CD4-positive, alpha-beta T cell treated with Interleukin-15 for 1 hour (primary cell): ENCODE results near the gene PIK3AP1.

ENCODE experiments used
- DNase-seq: peaks from one replicate; pipeline ENCODE4 v3.0.0-alpha.2; 2020

PIK3AP1 gene

DNA sequence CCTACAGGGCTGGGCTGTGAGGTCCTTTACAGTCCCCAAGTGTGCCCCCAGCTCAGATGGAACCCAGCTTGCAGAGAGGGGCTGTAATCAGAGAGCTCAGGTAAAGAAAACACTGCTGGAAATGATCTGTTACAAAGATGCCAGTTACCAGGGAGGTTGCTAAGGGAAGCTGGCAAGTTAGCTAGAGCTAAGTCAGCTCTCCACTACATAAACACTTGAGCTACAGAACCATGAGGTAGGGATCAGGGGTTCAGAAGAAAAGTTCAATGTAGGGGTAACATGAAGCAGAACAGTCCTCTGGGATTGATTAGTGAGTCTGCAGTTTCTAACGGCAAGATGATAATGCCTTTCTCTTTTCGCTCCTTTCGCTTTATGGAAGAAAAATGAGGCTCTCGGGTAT is 80.4 kb downstream of the PIK3AP1 start:
- no peak for DNase-seq

DNA sequence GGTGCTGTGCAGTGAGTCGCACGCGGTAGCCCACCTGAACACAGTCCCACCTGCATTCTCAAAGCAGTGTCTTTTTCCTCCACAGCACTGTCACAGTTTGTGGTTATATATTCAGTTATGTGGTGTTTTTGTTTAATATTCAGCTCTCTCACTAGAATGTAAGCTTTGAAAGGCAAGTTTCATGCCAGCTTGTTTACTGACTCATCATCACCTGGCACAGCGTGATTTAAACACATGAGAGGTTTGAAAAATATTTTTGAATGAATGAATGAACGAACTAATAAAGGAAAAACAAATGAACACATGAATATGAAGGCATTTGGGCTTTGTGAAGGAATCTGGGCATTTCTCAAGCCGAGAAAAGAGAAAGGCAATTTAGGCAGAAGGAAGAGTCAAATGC is 81.6 kb downstream of the PIK3AP1 start:
- DNase-seq = no peak

- no peak for DNase-seq
Measured at GRCh38 chr10:96638120-96638519, 82.2 kb downstream of the PIK3AP1 start.

GRCh38 chr10:96637709-96638108 is 82.6 kb downstream of the PIK3AP1 start:
- no peak for DNase-seq

DNA sequence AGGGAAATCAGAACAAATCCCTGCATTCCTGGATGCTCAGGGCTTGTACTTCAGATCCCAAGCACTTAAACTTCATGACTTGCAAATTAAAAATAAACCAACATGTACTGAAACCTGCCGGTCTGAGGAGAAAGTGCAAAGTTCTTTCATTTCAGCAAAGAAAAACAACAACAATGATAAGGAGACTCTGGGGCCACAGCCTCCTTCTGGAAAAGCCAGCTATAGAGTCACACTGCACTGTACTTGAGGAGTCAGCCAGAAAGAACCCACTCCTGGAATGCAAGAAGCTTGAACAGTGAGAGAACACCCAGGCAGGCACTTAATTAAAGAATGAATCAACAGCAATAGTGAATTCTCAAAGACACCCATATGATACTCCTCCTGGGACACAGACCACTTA is 83.8 kb downstream of the PIK3AP1 start:
- no peak for DNase-seq

- DNase-seq = no peak
Measured at GRCh38 chr10:96632974-96633710, 87.2 kb downstream of the PIK3AP1 start.

DNA sequence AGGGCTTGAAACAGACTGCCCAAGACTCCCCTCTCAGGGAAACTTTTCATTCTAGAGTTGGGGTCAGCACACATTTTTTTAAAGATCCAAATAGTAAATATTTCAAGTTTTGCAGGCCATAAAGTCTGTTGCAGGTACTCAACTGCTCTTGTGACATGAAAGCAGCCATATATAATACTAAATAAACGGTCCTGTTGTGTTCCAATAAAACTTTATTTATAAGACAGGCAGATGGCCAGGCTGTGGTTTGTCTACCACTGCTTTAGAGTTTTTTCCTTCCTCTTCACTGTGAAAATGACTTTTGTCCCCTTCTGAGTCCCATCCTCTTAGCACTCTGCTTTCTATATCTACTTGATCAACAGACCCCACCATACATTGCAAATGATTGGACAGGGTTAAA is 93.0 kb downstream of the PIK3AP1 start:
- no peak for DNase-seq

GRCh38 chr10:96626795-96627194 is 93.5 kb downstream of the PIK3AP1 start:
- no peak for DNase-seq

DNA sequence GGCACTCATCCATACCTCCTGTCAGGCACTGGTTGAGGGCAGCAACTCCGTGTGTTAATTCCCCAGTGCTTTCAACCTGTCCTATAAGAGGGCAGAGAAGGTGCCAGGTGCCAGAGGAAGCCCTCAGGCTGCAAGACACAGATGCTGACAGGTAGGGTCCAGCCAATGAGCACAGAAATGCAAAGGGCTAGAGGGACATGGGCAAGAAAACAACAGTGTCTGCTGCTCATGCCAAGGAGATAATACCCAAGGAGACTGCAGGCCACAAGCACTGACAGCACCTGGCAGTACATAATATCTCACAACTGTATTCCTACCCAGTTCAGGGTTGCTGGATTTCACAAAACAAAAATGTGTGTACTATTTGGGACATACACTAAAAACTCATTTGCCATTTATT is 95.1 kb downstream of the PIK3AP1 start:
- no peak for DNase-seq

- no peak for DNase-seq
Measured at GRCh38 chr10:96622013-96622787, 98.1 kb downstream of the PIK3AP1 start.

DNA sequence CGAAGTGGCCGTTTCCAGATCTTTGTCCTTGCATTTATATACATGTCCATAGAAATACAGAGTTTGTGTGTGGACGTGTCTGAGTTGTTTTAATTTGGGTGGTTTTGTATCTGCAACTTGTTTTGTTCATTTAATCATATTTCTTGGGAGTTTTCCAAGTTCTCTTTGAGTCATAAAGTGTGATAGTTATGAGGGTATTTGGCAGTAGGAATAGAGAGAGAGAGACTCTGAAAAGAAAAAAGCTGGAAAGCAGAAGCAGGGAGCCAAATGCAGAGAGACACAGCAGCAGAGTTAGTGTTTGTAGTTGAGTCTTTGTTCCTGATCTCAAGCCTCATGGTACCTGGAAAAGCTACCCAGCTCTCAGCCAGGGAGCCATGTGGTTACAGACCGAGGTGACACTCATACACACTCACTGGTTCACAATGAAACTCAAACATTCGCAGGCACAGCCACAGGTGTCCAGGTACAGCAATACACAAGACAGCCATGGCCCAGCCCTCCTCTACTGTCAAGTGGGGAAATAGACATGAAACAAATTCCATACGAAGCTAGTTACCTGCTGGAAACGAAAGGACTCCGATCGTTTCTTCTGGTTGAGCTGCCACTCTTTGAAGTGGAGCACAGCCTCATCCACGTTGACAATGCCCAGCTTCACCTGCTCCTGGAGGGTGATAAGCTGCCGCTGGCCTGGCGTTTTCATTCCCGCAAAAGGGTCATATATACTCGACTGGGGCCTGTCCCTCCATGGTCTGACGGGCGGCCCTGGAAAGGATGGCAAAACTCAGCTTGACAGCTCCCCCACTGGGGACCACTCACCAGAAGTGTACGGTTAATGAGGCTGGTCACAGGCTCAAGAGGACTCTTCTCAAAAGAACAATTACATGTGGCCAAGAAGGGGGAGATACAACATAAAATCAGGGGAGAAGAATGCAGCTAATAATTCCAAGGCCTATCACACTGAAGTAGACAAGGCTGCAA is 100.2 kb downstream of the PIK3AP1 start:
- no peak for DNase-seq

DNA sequence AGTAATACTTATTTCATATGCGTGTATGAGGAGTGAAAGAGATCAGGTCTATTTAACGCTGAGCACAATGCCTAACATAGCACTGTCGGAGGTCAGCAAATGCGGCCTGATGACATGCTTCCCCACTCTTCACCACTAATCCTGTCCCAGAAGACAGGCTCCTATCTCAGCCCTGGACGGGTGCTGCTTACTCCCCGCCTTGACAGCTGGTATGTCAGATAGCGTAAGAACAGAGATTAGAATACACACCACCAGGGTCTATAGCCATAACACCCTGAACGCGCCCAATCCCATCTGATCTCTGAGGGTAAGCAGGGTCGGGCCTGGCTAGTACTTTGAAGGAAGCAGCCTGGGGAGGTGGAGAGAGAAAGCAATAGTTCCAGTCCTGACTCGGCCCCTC is 101.2 kb downstream of the PIK3AP1 start:
- no peak for DNase-seq

DNA sequence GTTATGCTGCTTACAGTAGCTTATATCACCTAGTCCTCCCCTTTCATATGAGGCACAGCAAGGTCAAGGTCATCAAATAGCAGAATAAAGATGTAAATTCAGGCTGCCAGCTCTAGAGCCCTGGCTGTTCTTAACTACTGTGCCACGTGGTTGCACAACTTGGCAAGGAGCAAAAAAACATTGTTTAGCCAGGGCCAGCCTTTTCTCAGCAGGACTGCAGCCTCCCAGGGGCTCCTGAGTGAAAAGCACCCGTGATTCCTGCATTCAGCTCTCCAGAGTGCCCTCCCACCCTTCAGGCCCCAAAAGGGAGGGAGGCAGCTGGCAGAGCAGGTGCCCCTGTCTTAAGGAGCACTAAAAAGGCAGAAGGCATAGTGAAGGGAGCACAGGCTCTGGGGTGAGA is 101.7 kb downstream of the PIK3AP1 start:
- DNase-seq = no peak

DNA sequence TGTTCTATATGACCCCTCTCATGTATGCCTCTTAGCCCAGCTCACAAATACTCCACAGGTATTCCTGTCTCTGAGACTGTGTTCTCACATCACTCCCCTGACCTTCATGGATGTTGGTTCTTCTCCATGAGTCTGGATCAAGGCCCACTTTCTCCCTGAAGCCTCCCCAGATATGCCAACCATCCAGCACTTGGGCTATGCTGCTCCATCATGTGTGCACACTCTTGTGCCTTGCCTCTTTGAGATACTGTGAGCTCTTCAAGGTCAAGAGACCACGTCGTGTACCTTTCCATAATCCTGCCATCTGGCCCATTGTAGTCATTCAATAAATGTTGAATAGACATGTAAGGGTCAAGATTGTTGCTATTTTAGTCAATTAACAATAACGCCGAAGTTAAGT is 103.4 kb downstream of the PIK3AP1 start:
- no peak for DNase-seq

DNA sequence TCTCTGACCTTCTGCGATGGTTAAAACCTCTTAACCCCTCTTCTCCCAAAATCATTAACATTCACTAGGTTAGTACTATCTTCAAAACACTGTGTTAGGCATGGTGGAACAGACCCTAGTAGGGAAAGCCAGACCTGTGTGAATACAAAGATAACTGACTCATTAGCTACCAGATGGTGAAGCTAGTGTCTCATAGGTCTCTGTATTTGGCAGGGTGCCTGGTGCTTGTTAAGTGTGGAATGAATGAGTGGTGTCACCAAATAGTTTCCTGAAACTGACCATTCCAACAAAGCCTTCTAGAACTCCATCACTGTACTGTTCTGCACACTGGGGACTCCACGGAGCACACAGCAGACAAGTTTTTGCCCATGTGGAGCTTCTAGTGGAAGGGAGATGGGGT is 105.8 kb downstream of the PIK3AP1 start:
- DNase-seq = no peak

GRCh38 chr10:96613576-96613975 is 106.7 kb downstream of the PIK3AP1 start:
- DNase-seq = no peak

DNA sequence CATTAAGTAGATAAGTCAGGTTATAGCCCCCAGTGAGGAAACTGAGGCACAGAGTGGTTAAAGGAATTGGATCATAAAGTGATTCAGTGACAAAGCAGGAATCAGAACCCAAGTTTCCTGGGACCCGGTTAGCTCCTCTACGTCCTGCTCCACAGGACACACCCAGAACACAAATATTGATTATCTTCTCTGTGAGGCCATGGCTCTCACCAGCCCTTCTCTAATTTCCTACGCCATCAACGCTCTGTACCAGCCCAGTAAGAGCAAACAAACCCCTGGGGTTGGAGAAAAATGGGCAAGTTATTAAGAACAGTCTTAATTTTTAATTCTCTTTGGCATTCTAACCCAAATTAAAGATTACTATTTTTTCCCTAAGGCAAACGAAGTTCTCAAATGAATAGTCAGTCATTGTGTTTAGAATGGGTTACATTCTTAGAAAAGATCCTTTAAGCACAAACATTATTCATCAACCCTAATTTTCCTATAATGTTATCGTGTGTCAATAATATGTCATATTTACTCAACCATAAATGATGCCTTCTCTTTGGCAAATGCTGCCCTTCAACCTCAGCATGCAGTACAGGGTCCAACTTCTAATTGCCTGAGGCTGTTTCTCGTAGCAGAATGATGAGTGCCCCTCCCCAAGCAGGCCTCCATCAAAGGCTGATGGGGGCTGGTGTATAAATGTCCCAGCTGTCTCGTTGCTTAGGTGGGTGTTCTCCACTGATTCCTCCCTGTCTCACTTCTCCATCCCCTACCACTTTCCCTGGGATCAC is 108.1 kb downstream of the PIK3AP1 start:
- no peak for DNase-seq

- no peak for DNase-seq
Measured at GRCh38 chr10:96610817-96611216, 109.5 kb downstream of the PIK3AP1 start.

DNA sequence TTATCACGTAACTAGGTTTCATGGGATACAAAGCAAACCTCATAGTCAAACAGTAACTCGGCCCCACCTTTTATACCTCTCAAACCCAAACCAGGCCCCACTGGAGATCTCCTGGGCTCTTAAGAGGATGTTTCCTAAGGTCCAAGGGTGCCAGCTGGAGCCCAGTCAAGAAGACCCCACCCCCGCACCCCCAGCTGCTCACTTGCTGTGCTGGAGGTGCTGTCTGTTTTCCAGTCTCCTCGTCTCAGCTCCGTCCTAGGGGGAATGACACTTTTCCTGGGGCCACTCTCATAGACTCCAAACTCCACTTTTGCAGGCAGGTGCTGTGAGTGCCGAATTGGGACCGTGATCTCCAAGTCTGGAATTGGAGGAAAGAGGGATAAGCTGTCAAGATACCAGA is 110.8 kb downstream of the PIK3AP1 start:
- DNase-seq = no peak

- DNase-seq = no peak
Measured at GRCh38 chr10:96608805-96609204, 111.5 kb downstream of the PIK3AP1 start.

- no peak for DNase-seq
Measured at GRCh38 chr10:96608262-96608661, 112.1 kb downstream of the PIK3AP1 start.

GRCh38 chr10:96606946-96607345 is 113.4 kb downstream of the PIK3AP1 start:
- no peak for DNase-seq

GRCh38 chr10:96606216-96606615 is 114.1 kb downstream of the PIK3AP1 start:
- no peak for DNase-seq
